T-helper 2 cell treated with Interferon-gamma antibody and Interleukin-4, amounts not matched to agents 5 μg/mL and 100 μg/mL, for 36 hours (primary cell): ENCODE data around the gene DOLPP1.
"Not testable (repeated sequence)": the region's sequence is repeated elsewhere in the genome, so short reads cannot be mapped to it uniquely, and the experiment has no call there.

ENCODE experiments used
- DNase-seq: peaks from one replicate; pipeline ENCODE4 v3.0.0; 2021; ENCODE audit warnings: low spot score
- H3K27ac Mint-ChIP-seq: one replicate; pipeline ENCODE4 v1.8.0; 2021; ENCODE audit warnings: mild to moderate bottlenecking, mixed read lengths
- H3K27me3 Mint-ChIP-seq: one replicate; pipeline ENCODE4 v1.8.0; 2021; ENCODE audit warnings: low read depth, mixed read lengths
- H3K36me3 Mint-ChIP-seq: one replicate; pipeline ENCODE4 v1.8.0; 2021; ENCODE audit warnings: low read depth, mixed read lengths
- H3K4me1 Mint-ChIP-seq: one replicate; pipeline ENCODE4 v1.8.0; 2021; ENCODE audit warnings: low read depth, mixed read lengths
- H3K4me3 Mint-ChIP-seq: one replicate; pipeline ENCODE4 v1.8.0; 2022; ENCODE audit warnings: mild to moderate bottlenecking, moderate library complexity, mixed read lengths
- H3K9me3 Mint-ChIP-seq: one replicate; pipeline ENCODE4 v1.8.0; 2021; ENCODE audit warnings: mixed read lengths

The DOLPP1 gene

DNA sequence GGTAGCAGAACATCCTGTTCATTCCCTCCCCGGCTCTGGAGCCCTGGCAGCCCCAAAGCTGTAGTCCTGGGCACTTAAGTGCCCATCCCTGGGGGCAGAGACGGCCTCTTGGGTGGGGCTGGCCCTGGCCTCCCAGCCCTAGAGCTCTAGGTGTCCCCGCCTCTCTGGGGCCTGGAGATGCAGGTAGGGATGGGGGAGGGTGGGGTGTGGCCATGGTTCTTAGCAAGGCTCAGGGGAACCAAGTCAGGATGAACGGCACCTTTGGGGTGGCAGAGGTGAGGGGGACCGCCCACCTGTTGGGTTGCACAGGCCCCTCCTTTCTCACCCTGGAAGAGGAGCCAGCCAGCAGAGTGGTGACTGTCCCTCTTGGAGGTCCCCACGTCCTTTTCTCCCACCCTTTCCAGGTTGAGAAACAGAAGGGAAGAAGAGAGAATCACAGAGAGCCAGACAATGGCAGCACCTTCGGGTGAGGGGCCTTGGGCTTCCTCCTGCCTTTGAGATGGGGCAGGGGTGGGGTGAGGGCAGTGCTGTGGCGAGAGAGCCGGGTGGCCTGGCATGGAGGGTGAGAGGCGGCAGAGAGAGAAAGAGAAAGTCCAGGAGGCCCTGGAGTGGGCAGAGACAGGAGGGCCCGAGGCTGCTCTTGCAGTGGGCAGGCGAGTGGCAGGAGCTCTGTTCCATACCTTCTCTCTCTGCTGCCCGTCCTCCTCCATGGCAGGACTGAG is 27.3 kb downstream of the DOLPP1 start:
- Mint-ChIP-seq H3K27me3 (no peaks in the 10 kb centered on the region), H3K9me3 (no peaks in the 10 kb centered on the region), H3K27ac (no peak overlapping the region), H3K4me1 (peaks cover 17% of the 10 kb centered on the region), H3K4me3 (peak overlapping the region; percentile 71), H3K36me3 (no peaks in the 10 kb centered on the region)
- DNase-seq: no peak

DNA sequence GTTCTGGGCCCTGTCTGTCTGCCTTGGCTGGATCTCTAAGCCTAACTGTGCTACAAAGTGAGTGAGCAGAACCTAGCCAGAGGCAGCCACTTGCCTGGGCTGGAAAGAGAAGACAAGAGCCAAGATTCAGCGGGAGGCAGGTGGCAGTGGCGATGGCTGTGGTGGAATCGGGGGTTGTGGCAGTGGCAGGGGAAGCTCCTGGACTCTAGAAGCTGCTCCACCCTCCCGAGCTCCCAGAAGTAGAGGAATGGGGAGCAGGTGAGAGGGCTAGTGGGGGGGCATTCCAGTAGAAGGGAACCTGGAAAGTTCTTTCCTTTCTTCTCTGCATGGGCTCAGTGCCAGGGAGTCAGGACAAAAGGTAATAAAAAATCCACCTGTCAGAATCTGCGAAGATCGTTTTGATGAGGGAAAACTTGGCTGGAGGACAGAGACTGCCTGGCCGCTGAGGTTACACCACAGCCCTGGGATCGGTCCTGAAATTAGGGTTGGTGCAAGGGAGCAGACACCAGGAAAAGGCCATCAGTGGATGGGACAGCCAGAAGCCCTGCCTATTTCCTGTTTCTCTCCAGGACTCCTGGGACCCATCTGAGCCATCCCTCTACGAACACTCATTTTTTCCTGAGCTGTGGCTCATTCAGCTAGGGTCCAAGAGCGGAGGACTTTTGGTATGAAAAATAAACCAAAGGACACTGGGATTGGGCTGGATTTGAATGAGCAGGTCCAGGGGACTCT is 28.1 kb downstream of the DOLPP1 start:
- no peaks in the 10 kb centered on the region for H3K9me3 Mint-ChIP-seq
- peaks cover 22% of the 10 kb centered on the region for H3K4me1 Mint-ChIP-seq
- H3K27me3 Mint-ChIP-seq: no peaks in the 10 kb centered on the region
- H3K27ac Mint-ChIP-seq: peak overlapping the region; percentile 56
- no peak for DNase-seq
- H3K36me3 Mint-ChIP-seq: no peaks in the 10 kb centered on the region
- H3K4me3 Mint-ChIP-seq: peak overlapping the region; percentile 71

GRCh38 chr9:129109537-129109903 is 28.6 kb downstream of the DOLPP1 start:
- H3K27ac Mint-ChIP-seq: peak overlapping the region; percentile 56
- peak overlapping the region; percentile 71 for H3K4me3 Mint-ChIP-seq
- no peak for DNase-seq
- no peaks in the 10 kb centered on the region for H3K36me3 Mint-ChIP-seq
- H3K9me3 Mint-ChIP-seq: no peaks in the 10 kb centered on the region
- H3K4me1 Mint-ChIP-seq: peaks cover 24% of the 10 kb centered on the region
- no peaks in the 10 kb centered on the region for H3K27me3 Mint-ChIP-seq

- no peaks in the 10 kb centered on the region for H3K36me3 Mint-ChIP-seq
- no peak overlapping the region for H3K27ac Mint-ChIP-seq
- peaks cover 26% of the 10 kb centered on the region for H3K4me1 Mint-ChIP-seq
- no peaks in the 10 kb centered on the region for H3K9me3 Mint-ChIP-seq
- H3K27me3 Mint-ChIP-seq: no peaks in the 10 kb centered on the region
- H3K4me3 Mint-ChIP-seq: peak overlapping the region; percentile 71
- DNase-seq: no peak
Observed at GRCh38 chr9:129109952-129110739, 29.2 kb downstream of the DOLPP1 start.

DNA sequence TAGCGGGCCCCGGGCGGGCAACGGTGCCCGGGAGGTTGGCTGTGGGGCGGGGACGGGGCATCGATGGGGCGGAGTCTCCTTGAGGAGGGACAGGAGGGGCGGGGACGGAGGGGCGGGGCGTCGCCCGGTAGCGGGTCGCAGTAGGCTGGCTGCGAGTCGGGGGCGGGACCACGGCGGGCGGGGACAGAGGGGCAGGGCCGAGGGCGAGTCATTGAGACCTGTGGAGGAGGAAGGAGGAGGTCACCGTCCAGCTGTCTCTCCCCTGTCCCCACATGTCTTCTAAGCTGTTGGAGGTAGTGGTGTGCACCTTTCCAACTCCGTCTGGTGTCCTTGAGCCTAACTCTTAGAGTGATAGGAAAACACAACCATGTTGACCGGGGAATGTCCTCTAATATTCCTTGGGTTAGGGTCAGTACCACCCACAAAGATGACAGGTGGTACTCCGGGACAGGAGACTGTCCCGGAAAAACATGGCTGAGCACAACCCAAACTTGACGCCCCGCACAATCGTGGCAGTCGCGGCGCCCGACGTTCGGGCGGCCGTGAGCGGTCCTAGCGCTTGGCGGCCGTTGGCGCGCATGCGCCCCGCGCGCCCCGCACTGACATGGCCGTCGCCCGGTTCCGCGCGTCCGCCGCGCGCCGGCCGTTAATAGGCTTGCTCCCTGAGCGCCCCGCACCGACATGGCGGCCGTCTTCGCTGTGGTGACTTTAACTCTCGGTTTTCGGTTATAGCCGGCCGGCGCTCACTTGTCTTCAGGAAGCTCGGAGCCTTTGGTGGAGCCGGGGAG is 30.0 kb downstream of the DOLPP1 start, which contains the start of the genes CRAT and PTPA:
CRAT (minus strand) TSS at position 54 of the 788 bp plus-strand sequence. CDS start 284 bp downstream, outside the sequence.
PTPA (plus strand) TSS at position 676 of the 788 bp plus-strand sequence. CDS start 186 bp downstream, outside the sequence.
- Mint-ChIP-seq H3K4me1 (peaks cover 26% of the 10 kb centered on the region), H3K9me3 (no peaks in the 10 kb centered on the region), H3K27ac (peak within 1 kb of the TSS; percentile 94), H3K27me3 (no peaks in the 10 kb centered on the region), H3K36me3 (no peaks in the 10 kb centered on the region), H3K4me3 (peak within 1 kb of the TSS; percentile 97)
- DNase-seq: peak; percentile 91

- no peaks in the 10 kb centered on the region for H3K27me3 Mint-ChIP-seq
- H3K4me1 Mint-ChIP-seq: peaks cover 26% of the 10 kb centered on the region
- peak; percentile 25 for DNase-seq
- H3K36me3 Mint-ChIP-seq: no peaks in the 10 kb centered on the region
- H3K4me3 Mint-ChIP-seq: peak overlapping the region; percentile 97
- peak overlapping the region; percentile 94 for H3K27ac Mint-ChIP-seq
- H3K9me3 Mint-ChIP-seq: no peaks in the 10 kb centered on the region
Observed at GRCh38 chr9:129111528-129112151, 30.7 kb downstream of the DOLPP1 start.

- not testable (repeated sequence) for H3K36me3 Mint-ChIP-seq, H3K27me3 Mint-ChIP-seq, H3K27ac Mint-ChIP-seq, H3K9me3 Mint-ChIP-seq, DNase-seq
- Mint-ChIP-seq H3K4me3 (peak overlapping the region; percentile 97), H3K4me1 (peaks cover 26% of the 10 kb centered on the region)
Observed at GRCh38 chr9:129112526-129112925, 31.6 kb downstream of the DOLPP1 start.

GRCh38 chr9:129113645-129114304 is 32.9 kb downstream of the DOLPP1 start:
- Mint-ChIP-seq H3K27ac (no peak overlapping the region), H3K4me3 (no peak overlapping the region)

GRCh38 chr9:129118799-129119198 is 37.9 kb downstream of the DOLPP1 start:
- peaks cover 7% of the 10 kb centered on the region for H3K4me1 Mint-ChIP-seq
- no peaks in the 10 kb centered on the region for H3K27me3 Mint-ChIP-seq
- H3K36me3 Mint-ChIP-seq: peaks cover 22% of the 10 kb centered on the region
- H3K27ac Mint-ChIP-seq: no peak overlapping the region
- no peak overlapping the region for H3K4me3 Mint-ChIP-seq
- no peak for DNase-seq
- H3K9me3 Mint-ChIP-seq: no peaks in the 10 kb centered on the region

More at GRCh38 chr9:129113645-129114304, 32.9 kb downstream of the DOLPP1 start:
- DNase-seq: no peak
- H3K36me3 Mint-ChIP-seq: peaks cover under 1% of the 10 kb centered on the region
- H3K27me3 Mint-ChIP-seq: no peaks in the 10 kb centered on the region
- H3K4me1 Mint-ChIP-seq: peaks cover 25% of the 10 kb centered on the region
- H3K9me3 Mint-ChIP-seq: no peaks in the 10 kb centered on the region

DNA sequence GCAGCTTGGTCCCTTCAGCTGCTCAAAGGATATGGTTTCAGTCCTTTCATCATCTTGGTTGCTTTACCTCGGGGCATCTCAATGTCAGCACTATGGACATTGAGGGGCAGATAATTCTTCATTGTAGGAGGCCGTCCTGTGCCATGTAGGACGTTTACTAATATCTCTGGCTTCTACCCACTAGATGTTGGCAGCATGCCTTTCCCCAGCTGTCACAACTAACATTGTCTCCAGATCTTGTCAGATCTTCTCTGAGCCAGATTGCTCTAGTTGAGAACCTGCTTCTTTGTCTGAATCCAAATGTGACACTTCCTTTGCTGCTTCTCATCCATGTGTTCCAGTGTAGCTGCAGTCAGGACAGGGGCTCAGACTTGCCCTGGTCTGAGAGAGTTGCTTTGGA is 40.6 kb downstream of the DOLPP1 start:
- no peaks in the 10 kb centered on the region for H3K27me3 Mint-ChIP-seq
- no peak overlapping the region for H3K27ac Mint-ChIP-seq
- DNase-seq: no peak
- H3K4me1 Mint-ChIP-seq: peaks cover 3% of the 10 kb centered on the region
- peaks cover 28% of the 10 kb centered on the region for H3K36me3 Mint-ChIP-seq
- H3K9me3 Mint-ChIP-seq: no peaks in the 10 kb centered on the region
- H3K4me3 Mint-ChIP-seq: no peak overlapping the region

DNA sequence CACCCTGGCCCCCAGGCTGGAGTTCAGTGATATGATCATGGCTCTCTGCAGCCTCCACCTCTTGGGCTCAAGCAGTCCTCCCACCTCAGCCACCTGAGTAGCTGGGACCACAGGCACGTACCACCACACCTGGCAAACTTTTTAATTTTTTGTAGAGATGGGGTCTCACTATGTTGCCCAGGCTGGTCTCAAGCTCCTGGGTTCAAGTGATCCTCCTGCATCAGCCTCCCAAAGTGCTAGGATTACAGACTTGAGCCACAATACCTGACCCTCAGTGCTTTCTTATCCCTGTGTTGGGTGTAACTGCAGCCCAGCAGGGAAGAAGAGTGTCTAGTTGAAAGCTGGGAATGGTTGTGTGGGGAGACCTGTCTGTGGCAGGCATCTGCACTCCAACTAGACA is 41.2 kb downstream of the DOLPP1 start:
- H3K36me3 Mint-ChIP-seq: peaks cover 28% of the 10 kb centered on the region
- no peaks in the 10 kb centered on the region for H3K9me3 Mint-ChIP-seq
- no peak overlapping the region for H3K4me3 Mint-ChIP-seq
- no peak for DNase-seq
- no peak overlapping the region for H3K27ac Mint-ChIP-seq
- H3K4me1 Mint-ChIP-seq: peaks cover 3% of the 10 kb centered on the region
- H3K27me3 Mint-ChIP-seq: no peaks in the 10 kb centered on the region

DNA sequence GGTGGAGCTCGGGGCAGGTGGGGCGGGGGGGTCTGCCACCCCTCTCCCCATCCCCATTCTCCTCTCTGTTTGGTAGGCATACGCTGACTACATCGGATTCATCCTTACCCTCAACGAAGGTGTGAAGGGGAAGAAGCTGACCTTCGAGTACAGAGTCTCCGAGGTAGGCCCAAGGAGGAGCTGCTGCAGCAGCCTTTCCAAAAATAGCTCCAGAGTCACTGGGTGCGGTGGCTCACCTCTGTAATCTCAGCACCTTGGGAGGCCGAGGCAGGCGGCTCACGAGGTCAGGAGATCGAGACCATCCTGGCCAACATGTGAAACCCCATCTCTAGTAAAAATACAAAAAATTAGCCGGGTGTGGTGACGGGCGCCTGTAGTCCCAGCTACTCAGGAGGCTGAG is 42.1 kb downstream of the DOLPP1 start:
- not testable (repeated sequence) for H3K4me1 Mint-ChIP-seq, H3K9me3 Mint-ChIP-seq, DNase-seq, H3K27me3 Mint-ChIP-seq, H3K4me3 Mint-ChIP-seq, H3K27ac Mint-ChIP-seq
- H3K36me3 Mint-ChIP-seq: peaks cover 33% of the 10 kb centered on the region
